DOHH2 (cell line): ENCODE measurements around the gene PAX7.

ENCODE experiments used
- H3F3A ChIP-seq: fragments of 200-600 bp; sonication (generic), shearing (Covaris generic); 2 replicates; pipeline ENCODE4 v1.6.0; 2016; ENCODE audit warnings: antibody characterized with exemption, mild to moderate bottlenecking; ENCODE audit not compliant: control insufficient read depth, insufficient read depth
- H3K27ac ChIP-seq: fragments of 200-600 bp; sonication (generic); 2 replicates; pipeline ENCODE4 v1.5.1; 2014; ENCODE audit warnings: low read depth, mild to moderate bottlenecking, low read length, moderate library complexity
- H3K27me3 ChIP-seq: fragments of 200-600 bp; sonication (generic); 2 replicates; pipeline ENCODE4 v1.6.1; 2014; ENCODE audit warnings: mild to moderate bottlenecking, low read length, mixed read lengths; ENCODE audit not compliant: control insufficient read depth
- H3K36me3 ChIP-seq: fragments of 200-600 bp; sonication (generic); 2 replicates; pipeline ENCODE4 v1.6.1; 2014; ENCODE audit warnings: mild to moderate bottlenecking, low read length, moderate library complexity, mixed read lengths; ENCODE audit not compliant: control insufficient read depth
- H3K4me1 ChIP-seq: fragments of 200-600 bp; sonication (generic); 2 replicates; pipeline ENCODE4 v1.6.1; 2014; ENCODE audit warnings: mild to moderate bottlenecking, low read length, mixed read lengths; ENCODE audit not compliant: control insufficient read depth
- H3K4me2 ChIP-seq: fragments of 200-600 bp; sonication (generic); 2 replicates; pipeline ENCODE4 v1.6.0; 2014; ENCODE audit warnings: mild to moderate bottlenecking, low read length, moderate library complexity
- H3K4me3 ChIP-seq: fragments of 200-600 bp; sonication (generic); 2 replicates; pipeline ENCODE4 v1.5.1; 2014; ENCODE audit warnings: mild to moderate bottlenecking, low read length, mixed read lengths
- H3K79me2 ChIP-seq: fragments of 200-600 bp; sonication (generic); 2 replicates; pipeline ENCODE4 v1.6.1; 2014; ENCODE audit warnings: mild to moderate bottlenecking, low read length, mixed read lengths; ENCODE audit not compliant: control insufficient read depth
- H3K9me2 ChIP-seq: fragments of 200-600 bp; sonication (generic); replicated peaks from 2 replicates; pipeline ENCODE4 v1.6.1; 2014; ENCODE audit warnings: mild to moderate bottlenecking, low read length, mixed read lengths; ENCODE audit not compliant: control insufficient read depth
- H3K9me3 ChIP-seq: fragments of 200-600 bp; sonication (generic); 2 replicates; pipeline ENCODE4 v1.6.1; 2014; ENCODE audit warnings: antibody characterized with exemption, low read length, mixed read lengths; ENCODE audit not compliant: control insufficient read depth, insufficient read depth
- H4K20me1 ChIP-seq: fragments of 200-600 bp; sonication (generic); 2 replicates; pipeline ENCODE4 v1.6.0; 2014; ENCODE audit warnings: low read depth, mild to moderate bottlenecking, antibody characterized with exemption, low read length, moderate library complexity; ENCODE audit not compliant: control insufficient read depth, insufficient read depth
- CTCF ChIP-seq: fragments of 200-600 bp; sonication (generic); IDR thresholded peaks from one replicate; pipeline ENCODE4 v1.5.1; 2014; ENCODE audit warnings: antibody characterized with exemption, mild to moderate bottlenecking, low read depth, low read length; ENCODE audit not compliant: poor library complexity, severe bottlenecking
- EZH2phosphoT487 ChIP-seq: fragments of 200-600 bp; sonication (generic); IDR thresholded peaks from 2 replicates; pipeline ENCODE4 v1.6.1; 2017; ENCODE audit warnings: borderline replicate concordance, mild to moderate bottlenecking, antibody characterized with exemption, low read length, moderate library complexity, mixed read lengths

Gene PAX7

GRCh38 chr1:18769140-18769539 is 138.5 kb downstream of the PAX7 start:
- H3K4me2 ChIP-seq: no peak overlapping the region
- TF ChIP-seq EZH2phosphoT487: no peak
- TF ChIP-seq CTCF: no peak
- no peaks in the 10 kb centered on the region for H3K9me3 ChIP-seq
- H3K27ac ChIP-seq: no peak overlapping the region
- no peaks in the 10 kb centered on the region for H3K4me1 ChIP-seq
- no peaks in the 10 kb centered on the region for H3K79me2 ChIP-seq
- H3F3A ChIP-seq: no peaks in the 10 kb centered on the region
- H3K9me2 ChIP-seq: no peaks in the 10 kb centered on the region
- H4K20me1 ChIP-seq: no peaks in the 10 kb centered on the region
- H3K27me3 ChIP-seq: no peaks in the 10 kb centered on the region; the same call in 1 of the 2 replicates
- no peaks in the 10 kb centered on the region for H3K36me3 ChIP-seq
- H3K4me3 ChIP-seq: no peak overlapping the region

GRCh38 chr1:18770799-18771198 is 140.2 kb downstream of the PAX7 start:
- no peaks in the 10 kb centered on the region for H3K4me1 ChIP-seq
- no peaks in the 10 kb centered on the region; the same call in 1 of the 2 replicates for H3K27me3 ChIP-seq

GRCh38 chr1:18773753-18774152 is 143.1 kb downstream of the PAX7 start:
- H3K9me3 ChIP-seq: no peaks in the 10 kb centered on the region
- H3K36me3 ChIP-seq: no peaks in the 10 kb centered on the region
- no peaks in the 10 kb centered on the region for H3K9me2 ChIP-seq
- H3K79me2 ChIP-seq: no peaks in the 10 kb centered on the region
- H3F3A ChIP-seq: no peaks in the 10 kb centered on the region
- no peak overlapping the region for H3K27ac ChIP-seq
- H3K4me2 ChIP-seq: no peak overlapping the region
- H3K27me3 ChIP-seq: no peaks in the 10 kb centered on the region; the same call in 1 of the 2 replicates
- H4K20me1 ChIP-seq: no peaks in the 10 kb centered on the region
- TF ChIP-seq CTCF (no peak), EZH2phosphoT487 (no peak)
- H3K4me1 ChIP-seq: no peaks in the 10 kb centered on the region
- no peak overlapping the region for H3K4me3 ChIP-seq

More at GRCh38 chr1:18770799-18771198, 140.2 kb downstream of the PAX7 start:
- Histone ChIP-seq H3K4me3 (no peak overlapping the region), H3K27ac (no peak overlapping the region), H3K9me3 (no peaks in the 10 kb centered on the region), H3K4me2 (no peak overlapping the region), H3K36me3 (no peaks in the 10 kb centered on the region), H3K79me2 (no peaks in the 10 kb centered on the region), H4K20me1 (no peaks in the 10 kb centered on the region), H3K9me2 (no peaks in the 10 kb centered on the region), H3F3A (no peaks in the 10 kb centered on the region)
- TF ChIP-seq CTCF: no peak
- TF ChIP-seq EZH2phosphoT487: no peak
